Endothelial cell of umbilical vein (primary cell): ENCODE data around the gene RBKS. TPM values are rescaled to one million over a fixed set of nuclear protein-coding genes. Genes with fewer than 3 reads are reported as not detected.

Experiments used
- BruUV-seq: library from RNA; stranded (reverse); fragments of 400-500 nt; replicated peaks from 2 replicates; lab custom pipeline; 2021; lab: Mats Ljungman, UMichigan
- CTCF ChIA-PET: fragments of 300-600, 350-600 bp; sonication (Branson Sonifier 250); formaldehyde crosslinking; loops from one replicate; lab custom pipeline; 2021; ENCODE audit warnings: antibody characterized with exemption, inconsistent platforms; lab: Charles Lee
- POLR2A ChIA-PET: fragments of 300-600, 350-600 bp; sonication (Branson Sonifier 250); formaldehyde crosslinking; loops from one replicate; lab custom pipeline; 2021; ENCODE audit warnings: antibody characterized with exemption, inconsistent platforms; lab: Charles Lee
- DNase-seq: peaks from one replicate; pipeline ENCODE4 v3.0.0-alpha.2; 2011; ENCODE audit warnings: low read depth, low spot score
- FAIRE-seq: peaks from 2 replicates; lab custom pipeline; 2011; peaks lifted over from hg19 to GRCh38; lab: Jason Lieb, UNC
- H2AFZ ChIP-seq: 2 replicates; pipeline ENCODE4 v1.6.0; 2012; ENCODE audit warnings: low read depth, low read length, control low read depth, inconsistent platforms
- H3K27ac ChIP-seq: 2 replicates; pipeline ENCODE4 v1.5.1; 2011; ENCODE audit warnings: low read depth, mild to moderate bottlenecking, control low read depth, low read length, moderate library complexity; ENCODE audit not compliant: insufficient read depth
- H3K27me3 ChIP-seq, 2 experiments: 2 replicates each; pipeline versions ENCODE4 v1.6.0 to v1.6.1; 2011; ENCODE audit warnings: low read length in 2 of 2, mixed read lengths in 1 of 2; ENCODE audit not compliant: control insufficient read depth in 2 of 2, insufficient read depth in 2 of 2
- H3K36me3 ChIP-seq, 2 experiments: 2 replicates in 1 of 2; 3 replicates in 1 of 2; pipeline ENCODE4 v1.5.1; 2011; ENCODE audit warnings: low read length in 2 of 2, mild to moderate bottlenecking in 1 of 2, moderate library complexity in 1 of 2; ENCODE audit not compliant: control insufficient read depth in 2 of 2, insufficient read depth in 2 of 2; ENCODE audit errors: extremely low read depth in 1 of 2
- H3K4me1 ChIP-seq: 3 replicates; pipeline ENCODE4 v1.5.1; 2011; ENCODE audit warnings: mild to moderate bottlenecking, low read length; ENCODE audit not compliant: control insufficient read depth, insufficient read depth; ENCODE audit errors: extremely low read depth
- H3K4me2 ChIP-seq: 2 replicates; pipeline ENCODE4 v1.6.1; 2011; ENCODE audit warnings: low read length, control low read depth, mixed read lengths; ENCODE audit not compliant: insufficient read depth
- H3K4me3 ChIP-seq, 3 experiments: fragments of 200-600 bp in 1 of 3; sonication (generic), shearing (Covaris generic) in 1 of 3; replicated peaks in 1 of 3; 2 replicates each; pipeline ENCODE4 v1.5.1; 2011 to 2016; ENCODE audit warnings: control low read depth in 3 of 3, low read length in 3 of 3, mild to moderate bottlenecking in 2 of 3, inconsistent platforms in 1 of 3, low read depth in 1 of 3, moderate library complexity in 1 of 3; ENCODE audit not compliant: insufficient read depth in 1 of 3
- H3K79me2 ChIP-seq: 2 replicates; pipeline ENCODE4 v1.6.0; 2012; ENCODE audit warnings: low read length, inconsistent platforms; ENCODE audit not compliant: control insufficient read depth, insufficient read depth
- H3K9ac ChIP-seq: replicated peaks from 2 replicates; pipeline ENCODE3; 2011; ENCODE audit warnings: low read length, control low read depth; ENCODE audit not compliant: insufficient read depth; ENCODE audit errors: extremely low read depth
- H3K9me1 ChIP-seq: replicated peaks from 3 replicates; pipeline ENCODE4 v1.6.0; 2011; ENCODE audit warnings: mild to moderate bottlenecking, low read length; ENCODE audit not compliant: control insufficient read depth, insufficient read depth; ENCODE audit errors: extremely low read depth
- H3K9me3 ChIP-seq: replicated peaks from 2 replicates; pipeline ENCODE4 v1.5.1; 2012; ENCODE audit warnings: low read length, inconsistent platforms; ENCODE audit not compliant: control insufficient read depth, insufficient read depth
- H4K20me1 ChIP-seq: replicated peaks from 2 replicates; pipeline ENCODE3; 2011; ENCODE audit warnings: mild to moderate bottlenecking, low read length; ENCODE audit not compliant: control insufficient read depth, insufficient read depth; ENCODE audit errors: extremely low read depth
- EZH2 ChIP-seq: IDR thresholded peaks from 2 replicates; pipeline ENCODE4 v1.6.1; 2012; ENCODE audit warnings: borderline replicate concordance, low read depth, mild to moderate bottlenecking, moderate library complexity, low read length, inconsistent platforms; ENCODE audit not compliant: severe bottlenecking
- FOS ChIP-seq: IDR thresholded peaks from 2 replicates; pipeline ENCODE4 v1.6.1; 2011; ENCODE audit warnings: mild to moderate bottlenecking, low read length, moderate library complexity, borderline replicate concordance; ENCODE audit not compliant: insufficient read depth
- GATA2 ChIP-seq: IDR thresholded peaks from 2 replicates; pipeline ENCODE4 v1.7.0; 2011; ENCODE audit warnings: low read depth, mild to moderate bottlenecking, moderate library complexity, mixed read lengths, low read length; ENCODE audit not compliant: insufficient read length, insufficient read depth
- JUN ChIP-seq: IDR thresholded peaks from 2 replicates; pipeline ENCODE4 v1.6.1; 2011; ENCODE audit warnings: borderline replicate concordance, low read depth; ENCODE audit not compliant: insufficient read length, insufficient read depth
- MAX ChIP-seq: IDR thresholded peaks from 2 replicates; pipeline ENCODE4 v1.6.1; 2011; ENCODE audit not compliant: insufficient read depth, insufficient read length
- MYC ChIP-seq: IDR thresholded peaks from one replicate; pipeline ENCODE4 v1.6.1; 2011; ENCODE audit warnings: mild to moderate bottlenecking, low read depth, low read length
- POLR2A ChIP-seq: IDR thresholded peaks from 2 replicates; pipeline ENCODE4 v1.6.1; 2012; ENCODE audit warnings: low read depth, mild to moderate bottlenecking, control low read depth, low read length
- POLR2AphosphoS5 ChIP-seq: IDR thresholded peaks from 2 replicates; pipeline ENCODE4 v1.6.1; 2012; ENCODE audit warnings: low read depth, mild to moderate bottlenecking, control low read depth, low read length, moderate library complexity; ENCODE audit not compliant: insufficient read depth
- dilution Hi-C: fragments of 300-500 bp; cut with MboI; formaldehyde crosslinking; loops from one replicate; pipeline ENCODE4 v1.15.0; 2019; ENCODE audit warnings: low sequenced_read_pairs; ENCODE audit not compliant: extremely low pct_ligation_motif_present
- intact Hi-C: fragments of 100-400 bp; cut with micrococcal nuclease; formaldehyde crosslinking; loops from one replicate; pipeline ENCODE4 v1.10.0; 2022
- polyA plus RNA-seq, 4 experiments: library from polyadenylated mRNA; depleted of rRNA in 3 of 4; stranded (reverse) in 3 of 4; unstranded in 1 of 4; fragments of >200 nt; gene quantifications; 2 replicates each; pipeline versions ENCODE4 v1.2.1 to v1.2.3, GENCODE V29; 2011 to 2012; ENCODE audit warnings: missing spikeins in 1 of 4
- total RNA-seq: library from RNA; stranded (reverse); gene quantifications from 2 replicates; pipeline ENCODE4 v1.2.3, GENCODE V29; 2021
- TF ChIP-seq, protein P1 (sequence below), 2 donors: IDR thresholded peaks; 1 replicate in 1 of 2; 2 replicates in 1 of 2; pipeline ENCODE4 v1.5.1; 2011; ENCODE audit warnings: low read length in 2 of 2, mild to moderate bottlenecking in 2 of 2, moderate library complexity in 2 of 2, control low read depth in 1 of 2, inconsistent platforms in 1 of 2, low read depth in 1 of 2; ENCODE audit not compliant: insufficient read depth in 1 of 2; ENCODE audit errors: extremely low read depth in 1 of 2

RBKS gene
- total and polyA plus RNA-seq, 2 donors (not counting 3 experiments of a cell fraction or from before 2014, with no cell fraction given), result 0.64 to 1.8 TPM

DNA sequence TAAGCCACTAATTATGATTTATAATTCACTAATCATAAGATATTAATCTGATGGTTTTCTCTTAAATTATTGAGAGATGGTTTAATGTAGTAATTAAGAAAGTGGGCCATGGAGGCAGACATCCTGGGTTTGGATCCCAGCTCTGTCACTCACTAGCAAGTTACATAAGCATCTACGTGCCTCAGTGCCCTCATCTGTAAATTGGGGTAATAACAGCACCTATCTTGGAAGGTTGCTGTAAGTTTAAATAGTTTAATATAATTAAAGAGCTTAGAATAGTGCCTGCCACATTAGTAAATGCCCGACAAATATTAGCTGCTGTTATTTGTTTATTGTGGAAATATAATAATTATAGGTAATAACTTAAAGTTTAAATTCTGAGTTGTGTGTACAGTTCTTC lies 31.2 kb upstream of the RBKS start:
- no peak for TF ChIP-seq FOS
- no peak for TF ChIP-seq GATA2
- no peak for TF ChIP-seq MAX
- TF ChIP-seq MYC, result no peak
- no peak for TF ChIP-seq EZH2
- TF ChIP-seq, protein P1, sequence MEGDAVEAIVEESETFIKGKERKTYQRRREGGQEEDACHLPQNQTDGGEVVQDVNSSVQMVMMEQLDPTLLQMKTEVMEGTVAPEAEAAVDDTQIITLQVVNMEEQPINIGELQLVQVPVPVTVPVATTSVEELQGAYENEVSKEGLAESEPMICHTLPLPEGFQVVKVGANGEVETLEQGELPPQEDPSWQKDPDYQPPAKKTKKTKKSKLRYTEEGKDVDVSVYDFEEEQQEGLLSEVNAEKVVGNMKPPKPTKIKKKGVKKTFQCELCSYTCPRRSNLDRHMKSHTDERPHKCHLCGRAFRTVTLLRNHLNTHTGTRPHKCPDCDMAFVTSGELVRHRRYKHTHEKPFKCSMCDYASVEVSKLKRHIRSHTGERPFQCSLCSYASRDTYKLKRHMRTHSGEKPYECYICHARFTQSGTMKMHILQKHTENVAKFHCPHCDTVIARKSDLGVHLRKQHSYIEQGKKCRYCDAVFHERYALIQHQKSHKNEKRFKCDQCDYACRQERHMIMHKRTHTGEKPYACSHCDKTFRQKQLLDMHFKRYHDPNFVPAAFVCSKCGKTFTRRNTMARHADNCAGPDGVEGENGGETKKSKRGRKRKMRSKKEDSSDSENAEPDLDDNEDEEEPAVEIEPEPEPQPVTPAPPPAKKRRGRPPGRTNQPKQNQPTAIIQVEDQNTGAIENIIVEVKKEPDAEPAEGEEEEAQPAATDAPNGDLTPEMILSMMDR (IDR thresholded peaks at IDR 0.05; ENCODE audit: extremely low read depth in 1 of 2, insufficient read depth in 1 of 2, low read depth in 1 of 2, low read length in 2 of 2), result no peak
- TF ChIP-seq POLR2AphosphoS5, result no peak
- no peak for TF ChIP-seq POLR2A
- TF ChIP-seq JUN, result no peak

More for the DNA sequence above, 31.2 kb upstream of the RBKS start:
- H3K79me2 ChIP-seq, result no peaks in the 10 kb centered on the region
- ChIA-PET CTCF (interaction anchor here (1.2 to 1.6 kb wide), 2 partner anchors 13 to 198 kb away, joined by 3 to 4 read pairs; no protein-coding TSS in a partner anchor), POLR2A (no interaction called here)
- H3K9me3 ChIP-seq, result no peaks in the 10 kb centered on the region
- no peak for DNase-seq
- H3K4me2 ChIP-seq, result peak overlapping the region; percentile 72
- H3K36me3 ChIP-seq, result no peaks in the 10 kb centered on the region
- H3K9ac ChIP-seq, result peak overlapping the region; percentile 70
- H3K4me3 ChIP-seq, result no peak overlapping the region
- peak overlapping the region; percentile 96 for H3K27ac ChIP-seq
- no peak for FAIRE-seq
- dilution Hi-C loops, result no loop called here
- intact Hi-C loops, result no loop called here
- BruUV-seq, result no TSS peak
- no peaks in the 10 kb centered on the region for H3K9me1 ChIP-seq
- H4K20me1 ChIP-seq, result no peaks in the 10 kb centered on the region
- peaks cover 17% of the 10 kb centered on the region for H3K4me1 ChIP-seq
- H2AFZ ChIP-seq, result no peak overlapping the region
- H3K27me3 ChIP-seq, result no peaks in the 10 kb centered on the region
